Activated B cell treated with CpG ODN at 0.5 μM for 24 hours (primary cell): ENCODE data around the gene RFNG. TPM values are rescaled to one million over a fixed set of nuclear protein-coding genes. Genes with fewer than 3 reads are reported as not detected.

Source experiments
- ATAC-seq: fragments of 200-7000 bp; cut with Tn5 transposase; one replicate; pipeline ENCODE4 v1.10.0; 2021; ENCODE audit warnings: low read depth, mild to moderate bottlenecking, moderate library complexity
- CTCF ChIA-PET: fragments of 350-600 bp; sonication (Branson Sonifier 250); formaldehyde crosslinking; loops from one replicate; lab custom pipeline; 2021; ENCODE audit warnings: antibody characterized with exemption; lab: Charles Lee
- POLR2A ChIA-PET: fragments of 350-600 bp; sonication (Branson Sonifier 250); formaldehyde crosslinking; loops from one replicate; lab custom pipeline; 2021; ENCODE audit warnings: antibody characterized with exemption; lab: Charles Lee
- DNase-seq: peaks from one replicate; pipeline ENCODE4 v3.0.0; 2022
- H3K27ac Mint-ChIP-seq: one replicate; pipeline ENCODE4 v1.8.0; 2020; ENCODE audit warnings: mixed read lengths
- H3K27me3 Mint-ChIP-seq: one replicate; pipeline ENCODE4 v1.8.0; 2021; ENCODE audit warnings: mixed read lengths
- H3K36me3 Mint-ChIP-seq: one replicate; pipeline ENCODE4 v1.8.0; 2021; ENCODE audit warnings: low read depth, mixed read lengths
- H3K4me1 Mint-ChIP-seq: one replicate; pipeline ENCODE4 v1.8.0; 2021; ENCODE audit warnings: mixed read lengths
- H3K4me3 Mint-ChIP-seq: one replicate; pipeline ENCODE4 v1.8.0; 2020; ENCODE audit warnings: mild to moderate bottlenecking, mixed read lengths
- H3K9me3 Mint-ChIP-seq: one replicate; pipeline ENCODE4 v1.8.0; 2020; ENCODE audit warnings: mixed read lengths
- intact Hi-C: fragments of 100-400 bp; cut with micrococcal nuclease; formaldehyde crosslinking; loops from one replicate; pipeline ENCODE4 v1.15.1; 2024
- total RNA-seq: library from RNA; stranded (reverse); gene quantifications from 2 replicates; pipeline ENCODE4 v1.2.3, GENCODE V29; 2022
- TF ChIP-seq, protein P1 (sequence below): fragments of 200-600 bp; IDR thresholded peaks from one replicate; pipeline ENCODE4 v1.8.0; 2022; ENCODE audit warnings: antibody characterized with exemption, mild to moderate bottlenecking

RFNG gene
- total RNA-seq, 1 donor from 2014 or later, result 18.7 TPM

GRCh38 chr17:82015311-82015971, 36.2 kb downstream of the RFNG start:
- CTCF ChIA-PET, result no interaction called here
- intact Hi-C loops, result no loop called here
- H3K27me3 Mint-ChIP-seq, result no peaks in the 10 kb centered on the region
- ATAC-seq (no peak), DNase-seq (no peak)
- POLR2A ChIA-PET, result no interaction called here
- TF ChIP-seq, protein P1, sequence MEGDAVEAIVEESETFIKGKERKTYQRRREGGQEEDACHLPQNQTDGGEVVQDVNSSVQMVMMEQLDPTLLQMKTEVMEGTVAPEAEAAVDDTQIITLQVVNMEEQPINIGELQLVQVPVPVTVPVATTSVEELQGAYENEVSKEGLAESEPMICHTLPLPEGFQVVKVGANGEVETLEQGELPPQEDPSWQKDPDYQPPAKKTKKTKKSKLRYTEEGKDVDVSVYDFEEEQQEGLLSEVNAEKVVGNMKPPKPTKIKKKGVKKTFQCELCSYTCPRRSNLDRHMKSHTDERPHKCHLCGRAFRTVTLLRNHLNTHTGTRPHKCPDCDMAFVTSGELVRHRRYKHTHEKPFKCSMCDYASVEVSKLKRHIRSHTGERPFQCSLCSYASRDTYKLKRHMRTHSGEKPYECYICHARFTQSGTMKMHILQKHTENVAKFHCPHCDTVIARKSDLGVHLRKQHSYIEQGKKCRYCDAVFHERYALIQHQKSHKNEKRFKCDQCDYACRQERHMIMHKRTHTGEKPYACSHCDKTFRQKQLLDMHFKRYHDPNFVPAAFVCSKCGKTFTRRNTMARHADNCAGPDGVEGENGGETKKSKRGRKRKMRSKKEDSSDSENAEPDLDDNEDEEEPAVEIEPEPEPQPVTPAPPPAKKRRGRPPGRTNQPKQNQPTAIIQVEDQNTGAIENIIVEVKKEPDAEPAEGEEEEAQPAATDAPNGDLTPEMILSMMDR, result no peak
- H3K27ac Mint-ChIP-seq, result no peak overlapping the region
- H3K9me3 Mint-ChIP-seq, result no peaks in the 10 kb centered on the region
- peaks cover 4% of the 10 kb centered on the region for H3K36me3 Mint-ChIP-seq
- H3K4me1 Mint-ChIP-seq, result no peaks in the 10 kb centered on the region
- H3K4me3 Mint-ChIP-seq, result no peak overlapping the region

- Mint-ChIP-seq H3K27me3 (no peaks in the 10 kb centered on the region), H3K27ac (no peak overlapping the region), H3K4me1 (no peaks in the 10 kb centered on the region), H3K9me3 (no peaks in the 10 kb centered on the region), H3K4me3 (no peak overlapping the region), H3K36me3 (peaks cover 4% of the 10 kb centered on the region)
- POLR2A ChIA-PET, result no interaction called here
- intact Hi-C loops, result no loop called here
- DNase-seq, result no peak
- ATAC-seq, result no peak
- CTCF ChIA-PET, result no interaction called here
- TF ChIP-seq, protein P1, result no peak
Observed at GRCh38 chr17:82014971-82015310, 36.7 kb downstream of the RFNG start.

DNA sequence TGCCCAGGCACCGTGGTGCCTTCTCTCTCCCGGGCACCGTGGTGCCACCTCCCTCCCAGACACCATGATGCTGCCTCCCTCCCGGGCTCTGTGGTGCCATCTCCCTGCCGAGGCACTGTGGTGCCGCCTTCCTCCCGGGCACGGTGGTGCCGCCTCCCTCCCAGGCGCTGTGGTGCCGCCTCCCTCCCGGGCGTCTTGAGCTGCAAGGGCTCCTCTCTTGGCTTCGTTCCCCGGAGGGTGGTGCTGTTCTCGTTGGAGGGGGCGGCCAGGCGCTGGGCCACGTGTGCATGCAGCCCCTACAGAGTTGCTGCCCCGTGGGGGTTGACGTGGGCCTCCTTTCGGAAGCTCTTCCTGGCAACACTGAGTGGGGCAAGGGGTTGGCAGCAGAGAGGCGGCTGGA, 37.2 kb downstream of the RFNG start:
- ChIA-PET CTCF (no interaction called here), POLR2A (no interaction called here)
- DNase-seq, result no peak
- intact Hi-C loops, result no loop called here
- H3K9me3 Mint-ChIP-seq, result no peaks in the 10 kb centered on the region
- H3K4me3 Mint-ChIP-seq, result no peak overlapping the region
- no peak overlapping the region for H3K27ac Mint-ChIP-seq
- no peaks in the 10 kb centered on the region for H3K4me1 Mint-ChIP-seq
- no peaks in the 10 kb centered on the region for H3K27me3 Mint-ChIP-seq
- peaks cover 4% of the 10 kb centered on the region for H3K36me3 Mint-ChIP-seq
- TF ChIP-seq, protein P1, result no peak
- no peak for ATAC-seq

DNA sequence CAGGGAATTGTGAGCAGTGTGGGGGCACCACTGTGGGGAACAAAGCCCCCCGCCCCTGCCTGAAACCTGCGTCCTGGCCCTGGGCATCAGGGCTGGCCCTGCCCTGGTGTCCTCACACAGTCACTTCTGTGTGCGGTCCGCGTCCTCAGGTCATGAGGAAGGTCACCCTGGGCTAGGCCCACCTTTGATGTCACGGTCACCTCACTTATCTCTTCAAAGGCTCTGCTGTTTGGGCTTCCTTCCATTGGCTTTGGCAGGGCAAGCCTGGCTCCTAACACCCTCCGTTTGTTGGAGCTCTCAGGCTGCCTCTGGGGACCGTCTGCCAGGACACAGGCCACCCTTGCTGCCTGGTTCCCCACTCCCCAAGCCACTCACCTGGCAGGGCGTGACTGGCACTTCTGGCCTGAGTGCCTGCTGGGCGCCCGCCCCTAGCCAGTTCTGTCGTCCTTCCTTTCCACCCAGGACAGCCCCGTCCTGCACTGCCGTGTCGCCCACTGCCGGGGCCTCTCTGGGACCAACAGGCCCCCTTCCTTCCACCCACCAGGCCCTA, 37.8 kb downstream of the RFNG start:
- DNase-seq (no peak), ATAC-seq (no peak)
- H3K27ac Mint-ChIP-seq, result no peak overlapping the region
- H3K9me3 Mint-ChIP-seq, result no peaks in the 10 kb centered on the region
- H3K27me3 Mint-ChIP-seq, result no peaks in the 10 kb centered on the region
- TF ChIP-seq, protein P1, result no peak
- intact Hi-C loops, result no loop called here
- H3K4me1 Mint-ChIP-seq, result no peaks in the 10 kb centered on the region
- ChIA-PET POLR2A (no interaction called here), CTCF (no interaction called here)
- H3K4me3 Mint-ChIP-seq, result no peak overlapping the region
- peaks cover 4% of the 10 kb centered on the region for H3K36me3 Mint-ChIP-seq

DNA sequence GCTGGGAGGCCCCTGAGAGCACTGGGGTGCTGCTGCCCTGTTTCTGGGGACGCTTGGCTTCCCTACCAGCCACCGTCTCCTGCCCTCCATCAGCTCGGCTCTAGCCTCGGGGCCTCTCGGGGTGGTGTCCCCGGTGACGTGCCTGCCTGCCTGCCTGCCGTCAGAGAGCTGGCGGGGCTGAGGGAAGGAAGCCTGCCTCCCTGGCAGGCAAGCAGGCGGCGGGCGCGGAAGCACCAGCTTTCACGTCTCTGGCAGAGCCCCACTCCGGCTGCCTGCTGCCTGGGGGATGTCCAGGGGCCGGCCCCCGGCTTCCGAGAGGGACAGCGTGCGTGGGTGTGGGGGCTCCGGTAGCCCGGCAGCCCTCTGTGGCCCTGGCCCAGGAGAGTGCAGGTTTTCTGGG, 38.3 kb downstream of the RFNG start:
- Mint-ChIP-seq H3K9me3 (no peaks in the 10 kb centered on the region), H3K4me1 (no peaks in the 10 kb centered on the region), H3K4me3 (no peak overlapping the region), H3K36me3 (no peaks in the 10 kb centered on the region), H3K27me3 (no peaks in the 10 kb centered on the region), H3K27ac (no peak overlapping the region)
- TF ChIP-seq, protein P1, result no peak
- intact Hi-C loops, result no loop called here
- DNase-seq, result no peak
- no peak for ATAC-seq
- ChIA-PET CTCF (no interaction called here), POLR2A (no interaction called here)
